Testis (tissue), 3 donors: ENCODE data around the gene ZNRF3. TPM values are rescaled to one million over a fixed set of nuclear protein-coding genes. Genes with fewer than 3 reads are reported as not detected.
A peak's percentile ranks its signal among the peaks of the same experiment; 100 is the strongest.

Source experiments
- DNase-seq: peaks from one replicate; pipeline ENCODE4 v3.0.0-alpha.2; 2019
- H3K27ac ChIP-seq, 2 donors: fragments of 200-600 bp; sonication (generic); one replicate each; pipeline ENCODE4 v1.5.1; 2019
- H3K27me3 ChIP-seq: fragments of 200-600 bp; sonication (generic); one replicate; pipeline ENCODE4 v1.5.1; 2019
- H3K36me3 ChIP-seq: fragments of 200-600 bp; sonication (generic); one replicate; pipeline ENCODE4 v1.5.1; 2017; ENCODE audit warnings: low read depth; ENCODE audit errors: missing control alignments
- H3K4me1 ChIP-seq: fragments of 200-600 bp; sonication (generic); one replicate; pipeline ENCODE4 v1.5.1; 2019
- H3K4me3 ChIP-seq, 2 donors: fragments of 200-600 bp; sonication (generic); one replicate each; pipeline ENCODE4 v1.5.1; 2017 to 2019
- H3K9me3 ChIP-seq: fragments of 200-600 bp; sonication (generic); one replicate; pipeline ENCODE4 v1.5.1; 2017
- CTCF ChIP-seq, 3 experiments: fragments of 450-650 bp in 2 of 3; fragments of 200-600 bp in 1 of 3; sonication (generic) in 1 of 3; IDR thresholded peaks; one replicate each; pipeline ENCODE4 v1.5.1; 2016 to 2019; ENCODE audit warnings: antibody characterized with exemption in 3 of 3, mild to moderate bottlenecking in 2 of 3, moderate library complexity in 1 of 3
- POLR2A ChIP-seq: fragments of 450-650 bp; IDR thresholded peaks from one replicate; pipeline ENCODE4 v1.6.1; 2017; ENCODE audit warnings: antibody characterized with exemption, mild to moderate bottlenecking, moderate library complexity
- WGBS, 2 donors: methylation state at CpG; one replicate each; pipeline ENCODE4 v1.1.5; 2018; 5-methylcytosine and 5-hydroxymethylcytosine counted together
- intact Hi-C: fragments of 100-400 bp; cut with DNase I; formaldehyde crosslinking; loops from one replicate; pipeline ENCODE4 v1.15.1; 2023; ENCODE audit warnings: low total_unique reads
- polyA plus RNA-seq: library from polyadenylated mRNA; stranded (reverse); fragments of 350-450 nt; fragmentation: Illumina TruSeq; extraction: RNeasy Lipid Tissue Mini Kit (QIAGEN cat#74804); gene quantifications from one replicate; pipeline ENCODE4 v1.2.3, GENCODE V29; 2014; ENCODE audit warnings: low read depth, low replicate concordance; ENCODE audit not compliant: insufficient read depth
- total RNA-seq, 2 donors: library from RNA; depleted of rRNA; stranded (reverse); fragments of >200 nt; gene quantifications; one replicate each; pipeline ENCODE4 v1.2.3, GENCODE V29; 2016

Gene ZNRF3
- total and polyA plus RNA-seq, 3 donors from 2014 or later = 13.9 to 44.5 (median 32.2) TPM

GRCh38 chr22:28899199-28899853 is 16.0 kb downstream of the ZNRF3 start:
- peaks cover 22% of the 10 kb centered on the region for H3K4me1 ChIP-seq
- H3K36me3 ChIP-seq = no peaks in the 10 kb centered on the region
- no peak overlapping the region for H3K4me3 ChIP-seq
- DNase-seq = no peak
- H3K27ac ChIP-seq = no peak overlapping the region
- TF ChIP-seq POLR2A (no peak), CTCF (IDR thresholded peaks at IDR 0.05) (no peak)
- intact Hi-C loops = no loop called here
- 86% methylated on average over 9 of the region's 9 CpGs for WGBS, 2 donors
- H3K9me3 ChIP-seq = no peaks in the 10 kb centered on the region
- H3K27me3 ChIP-seq = no peaks in the 10 kb centered on the region

- Histone ChIP-seq H3K27me3 (no peaks in the 10 kb centered on the region), H3K4me3 (no peak overlapping the region), H3K9me3 (no peaks in the 10 kb centered on the region), H3K4me1 (peaks cover 33% of the 10 kb centered on the region), H3K27ac (no peak overlapping the region), H3K36me3 (no peaks in the 10 kb centered on the region)
- TF ChIP-seq CTCF (IDR thresholded peaks at IDR 0.05) (no peak), POLR2A (no peak)
- 83% methylated on average over 4 of the region's 4 CpGs for WGBS, 2 donors
- intact Hi-C loops = no loop called here
- no peak for DNase-seq
Observed at GRCh38 chr22:28900379-28900925, 17.1 kb downstream of the ZNRF3 start.

GRCh38 chr22:28902490-28902889 is 19.1 kb downstream of the ZNRF3 start:
- H3K4me3 ChIP-seq = no peak overlapping the region
- DNase-seq = no peak
- H3K9me3 ChIP-seq = no peaks in the 10 kb centered on the region
- no peak for TF ChIP-seq POLR2A
- H3K4me1 ChIP-seq = peaks cover 50% of the 10 kb centered on the region
- 78 to 95% methylated on average over 3 of the region's 3 CpGs for WGBS, 2 donors
- peak overlapping the region in 1 of 2 donors; percentile 79 for H3K27ac ChIP-seq
- no peaks in the 10 kb centered on the region for H3K27me3 ChIP-seq
- intact Hi-C loops = no loop called here
- no peaks in the 10 kb centered on the region for H3K36me3 ChIP-seq

GRCh38 chr22:28903080-28903479 is 19.7 kb downstream of the ZNRF3 start:
- 46 to 50% methylated on average over 11 of the region's 11 CpGs for WGBS, 2 donors

GRCh38 chr22:28903729-28904128 is 20.4 kb downstream of the ZNRF3 start:
- Histone ChIP-seq H3K36me3 (no peaks in the 10 kb centered on the region), H3K4me1 (peaks cover 61% of the 10 kb centered on the region), H3K9me3 (no peaks in the 10 kb centered on the region), H3K27ac (peak overlapping the region; percentile 63 to 79), H3K27me3 (no peaks in the 10 kb centered on the region), H3K4me3 (no peak overlapping the region)
- DNase-seq = peak; percentile 73
- WGBS, 2 donors = 38% methylated on average over 6 of the region's 6 CpGs
- intact Hi-C loops = no loop called here
- no peak for TF ChIP-seq CTCF (IDR thresholded peaks at IDR 0.05)
- TF ChIP-seq POLR2A = no peak

More at GRCh38 chr22:28903080-28903479, 19.7 kb downstream of the ZNRF3 start:
- H3K4me3 ChIP-seq = no peak overlapping the region
- H3K9me3 ChIP-seq = no peaks in the 10 kb centered on the region
- peak overlapping the region; percentile 63 to 79 for H3K27ac ChIP-seq
- H3K36me3 ChIP-seq = no peaks in the 10 kb centered on the region
- H3K4me1 ChIP-seq = peaks cover 55% of the 10 kb centered on the region
- intact Hi-C loops = no loop called here
- TF ChIP-seq CTCF (IDR thresholded peaks at IDR 0.05) = no peak
- no peak for TF ChIP-seq POLR2A
- no peaks in the 10 kb centered on the region for H3K27me3 ChIP-seq
- DNase-seq = peak; percentile 69
